Measurements from ENCODE around the gene SORCS1. TPM values are rescaled to one million over a fixed set of nuclear protein-coding genes. Genes with fewer than 3 reads are reported as not detected.

SORCS1 gene
- total RNA-seq, 1 donor from 2014 or later = 0.99 TPM

DNA sequence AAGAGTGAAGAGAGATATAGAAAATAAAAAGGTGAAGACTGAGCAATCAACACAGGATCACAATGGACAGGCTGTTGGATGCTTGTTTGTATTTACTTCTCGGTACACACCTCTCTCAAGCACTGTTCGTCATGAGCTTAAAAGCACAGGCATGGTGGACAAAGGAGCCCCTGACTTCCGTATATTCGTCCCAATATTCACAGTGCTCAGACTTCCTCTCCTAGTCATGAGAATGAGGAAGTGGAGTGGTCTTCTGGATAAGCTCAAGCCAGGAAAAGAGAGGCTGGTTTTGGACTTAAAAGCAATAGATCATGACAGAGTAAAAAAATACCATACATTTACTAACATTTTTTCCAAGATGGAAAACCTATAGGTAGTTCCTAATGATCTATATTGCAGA, 172.5 kb downstream of the SORCS1 start:
- DNase-seq (ENCODE audit: low spot score) = no peak

DNA sequence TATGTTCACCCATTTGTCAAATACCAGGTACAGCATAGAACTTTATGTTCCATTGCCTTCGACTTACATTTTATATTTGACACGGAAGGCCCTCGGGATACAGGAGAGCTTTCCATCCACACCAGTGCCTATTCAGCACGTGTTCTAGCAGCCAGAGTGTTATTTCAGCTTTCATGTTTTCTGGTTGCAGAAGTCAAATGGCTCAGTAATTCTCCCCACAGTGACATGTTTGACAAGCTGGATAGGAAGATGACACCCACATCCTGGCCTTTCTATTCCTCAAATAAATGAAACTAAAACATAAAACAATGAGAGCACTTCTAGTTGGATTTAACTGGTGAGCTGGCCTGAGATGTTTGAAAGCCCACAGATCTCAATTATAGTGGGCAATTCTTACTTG, 173.4 kb downstream of the SORCS1 start:
- DNase-seq (ENCODE audit: low spot score) = no peak

DNA sequence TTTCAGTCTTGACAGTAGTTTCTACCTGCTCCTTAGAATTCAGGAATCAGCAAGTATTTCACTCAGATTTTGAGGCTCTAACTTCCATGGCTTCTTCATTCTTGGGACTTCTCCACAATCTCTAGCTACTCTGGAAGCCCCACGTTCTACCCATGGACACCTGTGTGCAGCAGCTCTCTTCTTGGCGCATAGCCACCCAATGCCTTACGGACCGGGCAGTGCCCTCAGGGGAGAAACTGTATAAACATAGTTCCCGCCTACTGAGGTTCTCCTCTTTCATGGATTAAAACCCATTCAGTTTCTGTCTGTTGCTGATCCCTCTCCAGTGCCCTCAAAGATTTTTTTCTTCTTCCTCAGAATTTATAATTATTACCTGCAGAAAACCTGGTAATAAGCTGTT, 177.1 kb downstream of the SORCS1 start:
- no peak for DNase-seq (ENCODE audit: low spot score)

DNA sequence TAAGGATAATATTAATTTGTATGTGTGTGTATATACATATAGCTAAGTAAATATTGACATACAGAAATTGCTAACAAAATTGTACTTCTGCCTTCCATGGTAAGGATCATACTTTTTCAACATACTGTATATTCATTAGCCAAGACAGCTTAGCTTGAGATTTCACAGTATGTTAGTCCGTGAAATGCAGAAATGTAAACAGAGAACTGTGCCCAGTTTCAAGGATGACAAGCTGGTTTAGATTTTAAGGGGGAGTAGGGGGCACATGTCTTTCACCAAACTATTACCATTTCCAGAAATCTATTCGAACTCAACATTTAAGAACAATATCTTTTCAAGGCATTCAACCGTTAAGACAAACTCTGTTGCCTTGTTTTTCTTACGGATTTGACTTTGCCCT, 182.2 kb downstream of the SORCS1 start:
- DNase-seq (ENCODE audit: low spot score) = no peak

DNA sequence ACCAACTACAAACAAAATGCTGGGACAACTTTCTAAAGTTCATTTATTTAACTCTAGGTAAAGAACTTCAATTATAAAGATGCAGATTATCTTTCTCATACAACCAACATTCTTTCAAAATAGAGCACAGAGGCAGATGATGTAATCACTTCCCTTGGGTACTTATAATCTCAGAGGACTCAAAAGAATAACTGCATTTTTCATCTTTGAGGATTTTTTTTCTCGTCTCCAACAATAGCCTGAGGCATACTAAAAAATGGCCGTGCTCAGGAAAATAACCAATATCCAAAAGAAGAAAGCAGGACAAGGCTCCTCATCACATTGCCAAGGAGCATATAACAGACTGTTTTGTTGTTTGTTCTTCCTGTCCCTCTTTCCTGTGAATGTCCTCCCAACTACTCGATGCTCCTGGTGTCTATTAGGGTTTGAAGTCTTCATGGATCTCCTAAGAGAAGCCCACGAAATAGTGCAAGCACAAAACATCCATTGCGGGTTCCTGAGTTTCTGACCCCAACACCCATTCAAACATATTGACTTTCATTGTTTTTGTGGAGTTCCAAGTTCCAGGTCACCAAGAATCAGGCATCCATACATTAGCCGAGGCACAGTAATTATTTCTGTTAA, 182.9 kb downstream of the SORCS1 start:
- DNase-seq (ENCODE audit: low spot score) = no peak

DNA sequence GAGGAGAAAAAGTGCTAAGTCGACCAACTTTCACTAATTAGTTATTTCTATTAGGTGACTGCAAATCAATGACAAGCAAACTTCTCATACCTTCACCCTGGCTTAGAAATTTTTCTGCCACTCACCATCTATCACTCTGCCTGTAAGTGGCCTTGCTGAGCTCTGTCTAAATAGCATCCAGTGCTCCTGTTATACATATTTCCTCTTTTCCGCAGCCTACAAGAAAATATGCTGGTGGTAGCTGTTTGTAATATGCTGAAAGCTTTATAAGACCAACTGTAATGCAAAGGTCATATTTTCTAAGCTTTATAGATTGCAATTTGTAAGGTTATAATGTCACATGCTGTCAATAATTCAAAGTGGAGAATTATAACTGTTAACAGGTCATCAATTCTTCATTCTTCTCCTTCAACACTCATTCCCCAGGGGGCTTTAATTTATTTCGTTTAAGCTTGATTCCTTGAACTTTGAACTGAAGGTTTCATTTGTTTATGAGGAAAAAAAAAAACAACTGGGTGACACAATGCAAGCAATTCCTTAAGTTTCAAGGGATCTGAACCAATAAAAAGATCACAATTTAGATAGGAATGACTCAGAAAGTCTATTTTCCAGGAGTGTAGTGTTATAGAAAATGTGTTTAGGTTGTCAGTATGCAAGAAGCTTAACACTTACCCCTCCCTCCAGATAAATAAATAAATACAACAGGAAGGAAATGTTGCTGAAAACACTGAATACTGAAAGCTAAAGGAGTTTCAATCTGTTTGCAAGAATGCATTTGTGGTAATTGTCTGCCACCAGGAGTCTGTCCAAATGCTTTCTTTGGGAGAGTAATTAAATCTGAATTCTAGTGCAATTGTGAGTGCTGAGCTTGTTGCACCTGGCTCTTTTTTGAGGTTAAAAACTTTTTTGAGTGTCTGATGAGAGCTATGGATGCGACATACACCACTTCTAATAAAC, 183.7 kb downstream of the SORCS1 start:
- DNase-seq (ENCODE audit: low spot score) = no peak

DNA sequence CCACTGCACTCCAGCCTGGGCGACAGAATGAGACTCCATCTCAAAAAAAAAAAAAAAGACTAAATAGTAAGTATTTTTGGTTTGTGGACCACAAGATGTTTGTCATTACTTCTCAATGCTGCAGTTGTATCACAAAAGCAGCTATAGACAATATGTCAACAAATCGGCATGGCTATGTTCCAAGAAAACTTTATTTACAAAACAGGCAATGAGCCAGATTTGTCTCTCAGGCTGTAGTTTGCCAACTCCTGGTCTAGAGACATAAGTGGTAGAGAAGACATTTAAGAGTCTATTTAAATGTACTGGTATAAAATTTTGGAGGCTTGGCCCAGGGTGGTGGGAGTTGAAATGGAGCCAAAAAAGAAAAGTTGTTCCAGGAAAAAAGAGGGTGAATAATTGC, 185.8 kb downstream of the SORCS1 start:
- DNase-seq (ENCODE audit: low spot score) = no peak

DNA sequence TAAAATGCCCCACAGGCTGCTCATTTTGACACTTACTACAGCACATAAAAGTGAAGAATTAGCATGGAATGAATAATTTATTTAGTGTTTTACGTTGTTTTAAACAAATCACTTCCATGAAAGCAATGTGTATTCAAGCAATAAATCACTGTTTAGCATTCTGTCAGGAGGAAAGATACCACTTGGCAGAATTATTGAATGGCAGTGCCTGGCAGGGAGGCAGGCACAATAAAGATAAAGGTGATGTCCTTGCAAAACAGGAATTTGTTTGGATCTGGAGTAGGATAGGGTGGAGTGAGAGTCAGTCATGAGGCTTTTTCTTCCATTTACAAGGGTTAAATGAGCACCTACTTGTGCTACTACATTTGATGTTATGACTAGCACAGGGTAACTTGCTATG, 190.8 kb downstream of the SORCS1 start:
- no peak for DNase-seq (ENCODE audit: low spot score)

DNA sequence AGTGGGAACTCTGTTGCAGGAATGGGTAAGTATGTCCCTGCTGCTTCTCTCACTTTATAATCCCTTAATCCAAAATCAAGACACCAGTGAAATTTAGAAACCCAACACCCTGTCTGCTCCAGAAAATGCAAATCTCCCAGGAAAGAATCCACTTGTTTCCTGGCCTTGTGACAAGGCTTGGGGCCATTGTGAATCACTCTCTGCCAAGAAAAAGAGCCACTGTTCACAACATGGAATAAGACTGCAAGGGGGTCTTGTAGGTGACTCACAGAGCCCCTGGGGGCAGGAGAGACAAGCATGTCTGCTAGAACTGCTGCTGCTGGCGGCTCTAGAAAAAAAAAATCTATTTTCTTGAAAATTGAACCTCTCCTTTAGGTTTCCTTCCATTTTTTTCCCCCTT, 191.2 kb downstream of the SORCS1 start:
- DNase-seq (ENCODE audit: low spot score) = no peak

DNA sequence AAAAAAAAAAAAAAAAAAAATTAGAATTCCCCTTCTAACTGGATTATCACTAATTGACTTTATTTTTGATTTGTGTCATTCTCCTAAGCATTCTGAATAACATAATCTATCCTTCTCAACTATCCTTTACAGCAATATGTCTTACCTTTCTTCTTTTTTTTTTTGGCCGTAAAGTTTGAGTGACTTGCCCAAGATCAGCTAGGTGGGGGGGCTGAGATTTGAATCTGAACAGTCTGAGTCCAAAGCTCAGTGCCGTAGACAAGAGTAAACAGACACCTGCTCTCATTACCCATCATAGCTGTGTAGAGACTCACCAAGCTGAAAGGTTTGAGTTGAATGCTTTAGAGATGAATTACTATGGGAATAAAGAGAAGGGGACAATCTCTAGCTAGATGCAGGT, 192.1 kb downstream of the SORCS1 start:
- no peak for DNase-seq (ENCODE audit: low spot score)

DNA sequence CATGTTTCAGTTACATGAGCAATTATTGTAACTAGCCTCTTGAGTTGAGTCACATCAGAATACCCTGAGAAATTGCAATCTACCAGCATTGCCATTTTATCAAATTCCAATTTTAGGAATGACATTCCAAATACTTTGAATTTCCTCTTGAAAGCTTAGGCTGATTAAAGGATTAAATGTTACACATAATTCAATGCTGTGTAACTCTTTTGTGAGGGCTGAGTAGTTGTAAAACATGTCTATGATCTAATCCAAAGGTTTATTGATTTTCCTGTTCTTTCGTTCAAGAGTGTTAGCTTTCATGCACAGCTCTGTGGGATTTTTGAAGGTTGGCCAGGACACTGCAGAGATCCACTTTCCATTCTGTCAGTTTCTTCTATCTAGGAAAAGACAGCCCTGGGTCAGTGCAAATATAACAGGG, 193.1 kb downstream of the SORCS1 start:
- DNase-seq (ENCODE audit: low spot score) = no peak

DNA sequence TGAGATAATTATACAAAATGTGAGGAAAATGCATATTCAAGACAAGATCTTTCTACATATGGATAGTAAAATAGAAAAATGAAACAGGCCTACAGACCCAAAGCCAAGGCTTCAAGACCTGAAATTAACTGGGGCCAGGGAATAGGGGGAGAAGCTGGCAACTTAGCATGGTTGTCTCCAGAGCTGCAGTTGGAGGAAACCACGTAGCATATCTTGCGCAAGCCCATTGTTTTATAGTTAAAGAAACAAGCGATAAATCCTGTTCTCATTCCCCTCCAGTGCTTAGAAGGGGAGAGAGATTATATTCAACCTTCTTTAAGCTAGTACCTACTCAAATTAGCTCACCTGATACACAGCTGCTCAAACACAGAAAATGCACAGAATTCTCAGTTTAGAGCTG, 197.1 kb downstream of the SORCS1 start:
- no peak for DNase-seq (ENCODE audit: low spot score)

DNA sequence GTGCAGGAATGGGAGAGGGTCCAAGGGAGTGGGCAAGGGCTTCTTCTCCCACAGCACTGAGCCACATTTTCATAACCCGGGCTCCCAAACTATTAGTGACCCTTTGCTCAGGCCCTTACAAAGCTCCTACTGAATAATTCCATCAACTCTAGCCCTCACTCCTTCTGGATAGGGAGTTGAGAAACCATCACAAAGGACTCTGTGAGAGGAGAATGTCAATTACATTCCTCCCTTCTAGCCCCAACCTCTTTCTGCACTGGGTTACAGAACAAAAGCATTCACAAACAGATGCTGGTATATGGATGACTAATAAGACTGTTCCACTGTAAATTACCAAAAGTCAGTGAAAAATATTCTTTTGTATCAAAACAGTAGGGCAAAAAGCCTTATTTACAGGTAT, 203.7 kb downstream of the SORCS1 start:
- no peak for DNase-seq (ENCODE audit: low spot score)

DNA sequence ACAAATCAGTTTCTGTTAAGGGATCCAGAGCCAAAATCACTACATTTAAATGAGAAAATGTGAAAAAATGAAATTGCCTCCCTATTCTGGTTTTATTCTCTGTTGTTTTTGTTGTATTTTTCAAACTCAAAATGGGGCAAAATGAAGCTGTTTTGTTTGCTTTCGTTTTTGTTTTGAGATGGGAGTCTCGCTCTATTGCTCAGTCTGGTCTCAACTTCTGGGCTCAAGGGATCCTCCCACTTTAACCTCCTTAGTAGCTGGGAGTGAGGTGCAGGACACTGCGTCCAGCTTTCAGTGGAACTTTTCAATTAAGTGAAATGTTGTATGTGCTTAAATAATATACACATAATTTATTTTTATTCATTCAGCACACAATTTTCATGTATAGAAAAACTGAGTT, 205.0 kb downstream of the SORCS1 start:
- no peak for DNase-seq (ENCODE audit: low spot score)

DNA sequence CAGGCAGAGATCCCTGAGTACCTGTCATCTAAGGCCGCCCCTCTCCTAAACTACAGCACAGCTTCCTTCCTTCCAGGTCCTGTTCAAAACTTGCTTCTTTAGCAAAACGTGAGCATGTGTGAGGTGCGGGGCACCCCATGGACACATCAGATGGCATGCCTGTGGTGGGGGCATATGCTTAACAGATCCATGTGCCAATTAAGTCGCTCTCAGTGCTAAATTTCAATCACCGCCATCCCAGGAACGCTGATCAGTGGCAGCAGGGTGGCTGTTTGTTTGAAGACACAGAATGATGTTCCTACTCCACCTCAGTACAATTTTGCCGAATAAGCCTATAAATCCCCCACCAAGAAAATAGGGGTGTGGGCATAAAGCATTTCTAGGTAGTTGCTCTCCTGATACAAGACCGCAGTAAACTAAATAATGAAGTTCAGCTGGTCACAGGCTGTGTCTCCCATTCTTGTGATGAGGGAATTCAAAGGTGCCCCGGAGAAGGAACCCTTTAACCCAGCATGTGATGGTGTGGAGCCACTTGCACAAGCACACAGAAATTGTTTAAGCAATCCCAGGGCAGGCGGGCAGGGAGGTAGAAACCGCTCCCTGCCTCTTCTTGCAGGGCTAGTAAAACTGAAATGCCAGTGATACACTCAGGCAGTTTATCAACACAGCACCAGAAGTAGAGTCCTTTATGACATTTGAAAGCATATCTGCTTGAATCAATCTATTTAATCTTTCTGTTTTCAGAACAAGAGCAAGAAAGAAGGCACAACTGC, 205.7 kb downstream of the SORCS1 start:
- DNase-seq (ENCODE audit: low spot score) = no peak

DNA sequence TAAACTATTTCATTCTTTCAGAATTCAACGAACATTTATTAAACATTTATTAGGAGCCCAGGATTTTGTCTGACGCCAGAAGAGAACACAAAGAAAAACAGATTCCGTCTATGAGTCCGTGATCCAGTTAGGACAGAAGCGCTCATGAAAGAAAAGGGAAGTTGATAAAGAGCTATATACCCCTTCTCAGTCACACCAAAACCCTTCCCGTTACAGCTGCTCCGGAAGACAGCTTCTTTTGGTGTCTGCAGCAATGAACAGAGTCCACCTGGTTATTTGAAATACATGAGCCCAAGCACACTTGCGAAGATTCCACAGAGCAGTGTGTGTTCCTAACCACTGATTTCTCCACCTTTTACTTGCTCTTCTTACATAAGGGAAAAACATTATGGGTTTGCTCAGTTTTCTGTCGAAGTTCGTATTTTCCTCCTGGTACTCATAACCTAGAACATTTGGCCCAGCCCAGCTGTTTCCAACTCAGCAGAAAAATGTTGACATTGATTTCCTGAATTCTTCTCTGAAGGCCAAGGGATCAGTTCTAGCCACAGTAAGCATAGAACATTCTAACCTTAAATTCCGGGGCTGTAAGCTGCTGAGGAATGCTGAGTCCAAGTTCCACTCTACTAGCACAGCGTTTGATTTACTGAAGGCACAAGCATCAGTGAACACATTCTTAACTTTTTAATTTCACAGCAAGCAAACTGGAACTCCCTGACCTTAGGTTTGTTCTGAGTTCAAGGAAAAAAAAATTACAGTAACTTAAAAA, 206.5 kb downstream of the SORCS1 start:
- DNase-seq (ENCODE audit: low spot score) = no peak

DNA sequence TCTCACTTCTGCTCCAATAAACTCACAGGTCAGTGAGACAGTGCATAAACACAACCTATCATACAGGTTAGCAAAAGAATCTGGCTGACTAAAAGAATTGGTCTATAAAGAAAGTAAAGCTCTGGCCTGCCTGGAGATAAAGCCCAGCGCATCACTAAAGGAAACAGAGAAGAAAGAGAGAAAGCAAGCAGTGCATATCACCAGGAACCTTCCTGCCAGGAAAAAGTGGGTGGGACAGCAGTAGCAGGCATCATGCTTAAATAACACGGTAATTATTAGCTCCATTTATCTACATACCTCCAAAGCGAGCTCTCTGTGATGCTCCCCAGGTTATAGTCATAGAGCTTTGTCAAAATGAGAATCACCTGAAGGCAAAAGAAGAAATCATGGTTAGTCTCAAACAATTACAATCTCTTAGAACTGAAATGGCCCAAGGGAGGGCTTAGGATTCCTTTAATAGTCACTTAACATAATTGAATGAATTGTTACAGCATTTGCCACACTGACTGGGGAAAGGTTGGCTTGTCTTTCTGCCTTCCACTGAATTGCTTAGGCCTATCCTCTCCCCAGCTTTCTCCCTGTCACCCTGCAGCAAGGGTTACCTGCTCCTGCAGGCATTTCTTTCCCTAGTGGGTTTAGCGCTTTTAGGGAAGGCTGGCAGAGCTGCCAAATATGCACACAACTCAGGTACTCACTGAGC, 208.1 kb downstream of the SORCS1 start:
- no peak for DNase-seq (ENCODE audit: low spot score)

DNA sequence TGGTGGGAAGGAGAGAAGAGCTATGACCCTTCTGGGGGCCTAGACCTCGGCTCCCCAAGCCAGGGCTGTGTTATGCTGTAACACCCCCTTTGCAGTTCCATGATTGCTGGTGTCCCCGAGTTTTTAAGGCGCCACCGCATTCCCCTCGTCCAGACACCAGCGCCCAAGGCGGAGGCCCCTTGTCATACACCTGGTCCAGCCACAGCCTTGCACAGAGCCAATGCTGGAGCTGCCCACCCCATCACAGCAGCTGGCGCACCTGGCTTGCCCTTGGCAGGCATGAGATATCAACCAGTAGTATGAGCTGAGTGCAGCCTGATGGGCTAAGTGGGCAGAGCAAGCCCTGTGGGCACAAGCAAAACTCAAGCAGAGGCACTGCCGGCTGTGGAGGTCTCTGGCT, 209.4 kb downstream of the SORCS1 start:
- DNase-seq (ENCODE audit: low spot score) = no peak

DNA sequence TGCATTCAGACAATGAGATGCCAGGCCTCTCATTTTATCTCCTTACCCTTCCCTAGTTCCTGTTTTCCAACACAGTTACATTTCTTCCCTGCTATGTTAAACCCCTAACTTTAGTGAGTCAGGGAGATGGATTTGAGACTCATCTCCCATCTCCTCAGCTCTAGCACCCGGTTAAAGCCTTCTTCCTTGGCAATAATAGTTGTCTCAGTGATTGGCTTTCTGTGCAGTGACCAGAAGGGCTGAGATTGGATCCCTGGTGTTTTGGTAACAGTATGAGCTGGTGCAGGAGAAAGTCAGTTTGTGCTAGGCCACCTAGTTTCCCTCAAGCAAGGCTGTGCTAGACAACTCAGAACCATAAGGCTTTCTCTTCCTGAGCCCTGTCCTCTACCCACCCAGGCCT, 212.5 kb downstream of the SORCS1 start:
- no peak for DNase-seq (ENCODE audit: low spot score)

DNA sequence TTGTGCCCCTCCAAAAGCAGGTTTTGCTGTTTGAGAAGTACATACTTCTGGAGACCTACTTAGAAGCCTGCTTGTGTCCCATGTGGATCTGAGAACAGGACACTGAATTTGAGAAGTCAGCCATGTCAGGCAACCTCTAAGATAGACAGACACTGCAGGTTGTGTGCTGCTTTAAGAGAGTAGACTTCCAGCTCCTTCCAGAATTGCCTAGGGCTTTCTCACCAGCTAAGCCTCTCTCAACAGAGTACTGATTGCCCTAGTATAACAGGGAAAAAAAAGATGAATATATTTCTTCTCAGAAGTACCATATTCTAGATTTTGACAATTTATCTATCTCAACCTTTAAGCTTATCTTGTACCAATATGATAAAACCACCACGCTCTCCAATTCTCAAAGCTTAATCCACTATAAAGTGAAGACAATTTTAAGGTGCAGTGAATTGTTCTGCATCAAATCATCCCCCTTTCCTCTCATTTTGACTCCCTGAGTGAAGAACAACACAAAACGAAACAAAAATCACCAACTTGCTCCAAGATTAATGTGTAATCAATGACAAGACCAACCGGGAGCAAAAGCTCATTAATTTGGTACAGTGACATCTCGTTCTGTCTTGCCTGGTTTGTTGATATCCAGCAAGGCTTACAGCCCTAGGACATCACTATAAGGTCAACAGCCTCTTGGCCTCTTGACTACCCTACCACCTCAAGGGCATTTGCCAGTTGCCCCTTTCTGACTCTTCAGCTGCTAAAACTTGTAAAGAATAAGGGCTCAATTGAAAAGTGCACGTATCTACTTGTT, 214.6 kb downstream of the SORCS1 start:
- DNase-seq (ENCODE audit: low spot score) = no peak
